Thyroid gland (tissue), 4 donors: ENCODE data around the gene CLIC3. TPM values are rescaled to one million over a fixed set of nuclear protein-coding genes. Genes with fewer than 3 reads are reported as not detected.

Source experiments
- DNase-seq, 2 donors: peaks; one replicate each; pipeline ENCODE4 v3.0.0-alpha.2; 2019
- H3K27ac ChIP-seq, 3 donors: fragments of 200-600 bp; sonication (generic); 1 replicate in 2 of 3; 2 replicates in 1 of 3; pipeline ENCODE4 v1.5.1; 2016 to 2019; ENCODE audit warnings: mild to moderate bottlenecking in 1 of 3, moderate library complexity in 1 of 3
- H3K27me3 ChIP-seq: fragments of 200-600 bp; sonication (generic); one replicate; pipeline ENCODE4 v1.5.1; 2019
- H3K36me3 ChIP-seq, 2 donors: fragments of 200-600 bp; sonication (generic); one replicate each; pipeline ENCODE4 v1.5.1; 2016 to 2019
- H3K4me1 ChIP-seq, 2 donors: fragments of 200-600 bp; sonication (generic); one replicate each; pipeline ENCODE4 v1.5.1; 2017 to 2019
- H3K4me3 ChIP-seq, 3 donors: fragments of 200-600 bp; sonication (generic); replicated peaks in 1 of 3; 1 replicate in 2 of 3; 2 replicates in 1 of 3; pipeline ENCODE4 v1.5.1; 2016; ENCODE audit warnings: mild to moderate bottlenecking in 1 of 3
- H3K9me3 ChIP-seq: fragments of 200-600 bp; sonication (generic); one replicate; pipeline ENCODE4 v1.5.1; 2017
- CTCF ChIP-seq, 6 experiments: fragments of 200-600 bp in 3 of 6; fragments of 450-650 bp in 3 of 6; sonication (generic) in 3 of 6; IDR thresholded peaks; one replicate each; pipeline ENCODE4 v1.5.1; 2016 to 2019; ENCODE audit warnings: antibody characterized with exemption in 6 of 6, mild to moderate bottlenecking in 2 of 6, inconsistent platforms in 1 of 6, moderate library complexity in 1 of 6
- POLR2A ChIP-seq, 2 donors: fragments of 450-650 bp; IDR thresholded peaks; one replicate each; pipeline ENCODE4 v1.6.1; 2017; ENCODE audit warnings: antibody characterized with exemption in 2 of 2, mild to moderate bottlenecking in 2 of 2, moderate library complexity in 1 of 2
- WGBS, 2 donors: methylation state at CpG; one replicate each; pipeline ENCODE4 v1.1.5; 2017; 5-methylcytosine and 5-hydroxymethylcytosine counted together
- intact Hi-C: fragments of 100-400 bp; cut with DNase I; formaldehyde crosslinking; loops from one replicate; pipeline ENCODE4 v1.15.1; 2023
- total RNA-seq, 4 donors: library from RNA; depleted of rRNA; stranded (reverse); fragments of >200 nt; gene quantifications; one replicate each; pipeline ENCODE4 v1.2.3, GENCODE V29; 2016

CLIC3 gene
- total RNA-seq, 4 donors from 2014 or later = 97.7 to 301 (median 268) TPM

DNA sequence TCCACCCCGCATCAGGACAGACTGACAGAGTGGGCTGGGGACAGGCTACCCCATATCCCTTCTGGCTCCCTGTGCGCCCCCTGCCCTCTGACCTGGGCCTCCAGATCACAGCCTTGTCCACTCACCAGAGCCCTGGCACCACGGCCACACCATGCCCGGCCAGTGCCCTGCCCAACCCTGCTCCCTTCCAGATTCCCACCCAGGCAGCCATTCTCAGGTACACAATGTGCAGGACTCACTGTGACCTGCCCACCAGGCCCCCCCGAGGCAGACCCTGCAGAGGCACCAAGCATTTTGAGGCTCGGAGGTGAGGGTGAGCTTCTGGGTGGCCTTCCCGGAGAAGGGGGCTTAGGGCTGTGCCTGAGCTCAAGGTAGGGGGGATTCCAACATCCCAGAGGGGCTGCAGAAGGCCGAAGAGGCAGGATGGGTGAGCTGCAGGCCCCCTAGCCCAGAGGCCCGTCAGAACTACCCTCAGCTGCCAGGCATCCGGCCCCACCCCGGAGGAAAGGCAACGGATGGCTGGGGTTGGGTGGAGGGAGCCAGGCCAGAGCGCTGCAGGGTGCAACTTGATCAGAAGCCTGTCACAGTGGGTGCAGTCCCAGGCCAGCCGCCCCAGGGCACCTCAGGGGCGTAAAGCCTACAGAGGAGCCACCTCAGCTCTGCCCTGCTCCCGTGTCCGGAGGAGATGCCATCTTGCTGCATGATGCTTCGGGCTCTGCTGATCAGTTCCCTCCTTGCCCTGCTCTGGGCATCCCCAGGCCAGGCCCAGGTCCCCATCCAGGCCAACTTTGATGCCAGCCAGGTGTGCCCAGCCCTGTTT, 13.9 kb downstream of the CLIC3 start, which contains the start of gene LCNL1:
TSS of gene LCNL1 (plus strand) at position 762 of the 820 bp plus-strand sequence. CDS start 594 bp downstream, outside the sequence.
- H3K4me3 ChIP-seq = no peak within 1 kb of the TSS
- no peaks in the 10 kb centered on the region for H3K9me3 ChIP-seq
- intact Hi-C loops = no loop called here
- H3K36me3 ChIP-seq = no peaks in the 10 kb centered on the region
- peak within 1 kb of the TSS in 2 of 3 donors; percentile 23 to 59 for H3K27ac ChIP-seq
- peaks cover 7 to 17% of the 10 kb centered on the region in 2 donors for H3K4me1 ChIP-seq
- no peak for DNase-seq
- no peaks in the 10 kb centered on the region for H3K27me3 ChIP-seq
- TF ChIP-seq POLR2A (IDR thresholded peaks at IDR 0.05) (no peak), CTCF (IDR thresholded peaks at IDR 0.05) (no peak)
- 76 to 86% methylated on average over 11 to 14 of the region's 18 CpGs for WGBS, 2 donors

GRCh38 chr9:136981588-136982231, 14.7 kb downstream of the CLIC3 start:
- 60 to 73% methylated on average over 11 to 13 of the region's 17 CpGs for WGBS, 2 donors
- Histone ChIP-seq H3K4me1 (peaks cover 7 to 20% of the 10 kb centered on the region in 2 donors), H3K36me3 (no peaks in the 10 kb centered on the region), H3K27me3 (no peaks in the 10 kb centered on the region), H3K9me3 (no peaks in the 10 kb centered on the region), H3K4me3 (no peak overlapping the region), H3K27ac (peak overlapping the region in 2 of 3 donors; percentile 23 to 59)
- DNase-seq = no peak
- intact Hi-C loops = no loop called here
- TF ChIP-seq CTCF (IDR thresholded peaks at IDR 0.05) = no peak
- TF ChIP-seq POLR2A (IDR thresholded peaks at IDR 0.05) = no peak

DNA sequence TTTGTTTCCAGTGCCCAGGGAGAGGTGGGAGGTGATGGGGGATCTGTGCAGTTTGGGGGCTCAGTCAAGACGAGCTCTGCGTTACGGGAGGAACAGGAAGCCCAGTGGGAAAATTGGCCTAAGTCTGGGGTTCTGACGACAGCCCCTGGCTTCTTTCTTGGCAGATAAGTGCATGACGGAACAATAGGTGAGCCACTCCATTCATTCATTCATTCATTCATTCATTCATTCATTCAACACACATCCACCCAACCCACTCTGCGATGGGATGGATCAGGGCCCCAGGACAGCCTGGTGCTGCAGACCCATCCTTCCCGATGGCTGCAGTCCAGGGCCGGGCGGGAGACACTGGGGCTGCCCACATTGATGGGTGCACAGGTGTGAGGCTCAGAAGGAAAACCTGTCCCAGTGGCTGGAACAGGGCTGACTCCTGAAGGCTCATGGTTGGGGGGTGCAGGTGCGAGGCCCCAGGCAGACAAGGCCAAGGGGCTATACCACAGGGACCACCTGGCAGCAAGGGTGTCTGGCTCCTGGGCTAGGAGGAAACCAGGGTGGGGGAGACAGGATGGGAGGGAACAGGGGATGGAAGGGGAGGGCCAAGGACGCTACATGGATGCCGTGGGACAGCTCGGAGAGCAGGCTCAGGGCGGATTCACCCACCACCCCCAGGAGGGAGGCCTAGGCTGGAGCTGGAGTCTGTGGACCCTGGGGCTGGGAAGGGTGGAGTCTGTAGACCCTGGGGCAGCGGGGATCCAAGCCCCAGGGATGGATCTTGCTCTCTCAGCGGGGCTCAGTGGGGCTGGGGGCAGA, 15.5 kb downstream of the CLIC3 start:
- no peak for DNase-seq
- TF ChIP-seq CTCF (IDR thresholded peaks at IDR 0.05) = no peak
- WGBS, 2 donors = 86 to 92% methylated on average over 16 of the region's 16 CpGs
- H3K27me3 ChIP-seq = no peaks in the 10 kb centered on the region
- no peak overlapping the region for H3K27ac ChIP-seq
- peaks cover 7 to 20% of the 10 kb centered on the region in 2 donors for H3K4me1 ChIP-seq
- H3K9me3 ChIP-seq = no peaks in the 10 kb centered on the region
- intact Hi-C loops = no loop called here
- H3K4me3 ChIP-seq = no peak overlapping the region
- no peaks in the 10 kb centered on the region for H3K36me3 ChIP-seq

GRCh38 chr9:136979769-136980587, 16.4 kb downstream of the CLIC3 start:
- intact Hi-C loops = no loop called here
- H3K36me3 ChIP-seq = no peaks in the 10 kb centered on the region
- H3K4me3 ChIP-seq = no peak overlapping the region
- no peaks in the 10 kb centered on the region for H3K9me3 ChIP-seq
- H3K4me1 ChIP-seq = peaks cover 7 to 15% of the 10 kb centered on the region in 2 donors
- H3K27me3 ChIP-seq = no peaks in the 10 kb centered on the region
- TF ChIP-seq CTCF (IDR thresholded peaks at IDR 0.05) (no peak), POLR2A (IDR thresholded peaks at IDR 0.05) (no peak)
- WGBS, 2 donors = 86 to 88% methylated on average over 8 to 16 of the region's 26 CpGs
- H3K27ac ChIP-seq = no peak overlapping the region
- DNase-seq = no peak
